NCI-H460 (cell line): ENCODE results near the gene ZKSCAN2. TPM values are rescaled to one million over a fixed set of nuclear protein-coding genes. Genes with fewer than 3 reads are reported as not detected.

Experiments
- DNase-seq: peaks from one replicate; pipeline ENCODE4 v3.0.0-alpha.2; 2016; ENCODE audit warnings: low read depth; ENCODE audit errors: extremely low read depth
- polyA plus RNA-seq: library from polyadenylated mRNA; depleted of rRNA; stranded (reverse); fragments of >200 nt; gene quantifications from 2 replicates; pipeline ENCODE4 v1.2.3, GENCODE V29; 2014; cell fraction: nucleus; rRNA removed
- total RNA-seq: library from RNA; depleted of rRNA; stranded (reverse); fragments of >200 nt; shearing (Covaris generic); gene quantifications from 2 replicates; pipeline ENCODE4 v1.2.3, GENCODE V29; 2014; rRNA removed

The ZKSCAN2 gene
- total RNA-seq: 5.5 and 7.0 TPM in 2 replicates
- polyA plus RNA-seq: 1.3 and 1.9 TPM in 2 replicates

GRCh38 chr16:25257470-25257955 lies at the start of gene ZKSCAN2:
ZKSCAN2 (minus strand) TSS chr16:25257845; CDS start chr16:25257127, 718 bp downstream.
- peak; percentile 88 for DNase-seq

- DNase-seq: no peak
Observed at GRCh38 chr16:25299792-25300590, 42.3 kb upstream of the ZKSCAN2 start.

GRCh38 chr16:25298165-25298872 lies 40.7 kb upstream of the ZKSCAN2 start:
- no peak for DNase-seq

GRCh38 chr16:25297151-25297787 lies 39.6 kb upstream of the ZKSCAN2 start:
- DNase-seq: no peak

GRCh38 chr16:25291580-25291979 lies 33.9 kb upstream of the ZKSCAN2 start:
- DNase-seq: no peak

GRCh38 chr16:25289466-25289865 lies 31.8 kb upstream of the ZKSCAN2 start:
- DNase-seq: no peak

GRCh38 chr16:25279491-25279890 lies 21.8 kb upstream of the ZKSCAN2 start:
- DNase-seq: no peak

- DNase-seq: no peak
Observed at GRCh38 chr16:25271421-25271820, 13.8 kb upstream of the ZKSCAN2 start.

- no peak for DNase-seq
Observed at GRCh38 chr16:25270577-25270976, 12.9 kb upstream of the ZKSCAN2 start.

GRCh38 chr16:25269879-25270278 lies 12.2 kb upstream of the ZKSCAN2 start:
- no peak for DNase-seq

GRCh38 chr16:25265968-25266367 lies 8.3 kb upstream of the ZKSCAN2 start:
- DNase-seq: no peak

- peak; percentile 30 for DNase-seq
Observed at GRCh38 chr16:25264597-25264996, 7.0 kb upstream of the ZKSCAN2 start.

- DNase-seq: no peak
Observed at GRCh38 chr16:25260416-25260815, 2.8 kb upstream of the ZKSCAN2 start.

- no peak for DNase-seq
Observed at GRCh38 chr16:25258861-25259179, 1.2 kb upstream of the ZKSCAN2 start.

- DNase-seq: peak; percentile 66
Observed at GRCh38 chr16:25257956-25258860, 563 bp upstream of the ZKSCAN2 start.

- DNase-seq: no peak
Observed at GRCh38 chr16:25256695-25257469, 763 bp downstream of the ZKSCAN2 start.

GRCh38 chr16:25253322-25253721 lies 4.3 kb downstream of the ZKSCAN2 start:
- DNase-seq: no peak

GRCh38 chr16:25250467-25250866 lies 7.2 kb downstream of the ZKSCAN2 start:
- DNase-seq: no peak

- no peak for DNase-seq
Observed at GRCh38 chr16:25235991-25236390, 21.7 kb downstream of the ZKSCAN2 start.

GRCh38 chr16:25228372-25228771 lies 29.3 kb downstream of the ZKSCAN2 start:
- DNase-seq: no peak
